Brain microvascular endothelial cell (primary cell): ENCODE measurements around the gene ANKMY1.
A peak's percentile ranks its signal among the peaks of the same experiment; 100 is the strongest.
"Not testable (repeated sequence)": the region's sequence is repeated elsewhere in the genome, so short reads cannot be mapped to it uniquely, and the experiment has no call there.

Experiments used
- DNase-seq: peaks from one replicate; pipeline ENCODE4 v3.0.0-alpha.2; 2020
- H3K27ac ChIP-seq: fragments of 250-450 bp; sonication (Bioruptor Pico); 2 replicates; pipeline ENCODE4 v1.5.1; 2020; ENCODE audit warnings: mild to moderate bottlenecking, moderate library complexity
- H3K27me3 ChIP-seq: fragments of 250-450 bp; sonication (Bioruptor Pico); replicated peaks from 2 replicates; pipeline ENCODE4 v1.5.1; 2020; ENCODE audit warnings: mild to moderate bottlenecking
- H3K36me3 ChIP-seq: fragments of 250-450 bp; sonication (Bioruptor Pico); replicated peaks from 2 replicates; pipeline ENCODE4 v1.5.1; 2020; ENCODE audit warnings: mild to moderate bottlenecking
- H3K4me3 ChIP-seq: 2 replicates; pipeline ENCODE4 v1.5.1; 2011; ENCODE audit warnings: low read depth, mild to moderate bottlenecking, control low read depth, low read length, moderate library complexity
- in situ Hi-C: cut with HindIII; loops from 2 replicates; pipeline ENCODE4 v1.10.0; 2017; ENCODE audit warnings: low sequenced_read_pairs, low pct_ligation_motif_present
- TF ChIP-seq, protein P1 (sequence below): IDR thresholded peaks from 2 replicates; pipeline ENCODE4 v1.5.1; 2011; ENCODE audit warnings: low read depth, mild to moderate bottlenecking, moderate library complexity, low read length, control low read depth, inconsistent platforms; ENCODE audit errors: missing control alignments

The ANKMY1 gene

DNA sequence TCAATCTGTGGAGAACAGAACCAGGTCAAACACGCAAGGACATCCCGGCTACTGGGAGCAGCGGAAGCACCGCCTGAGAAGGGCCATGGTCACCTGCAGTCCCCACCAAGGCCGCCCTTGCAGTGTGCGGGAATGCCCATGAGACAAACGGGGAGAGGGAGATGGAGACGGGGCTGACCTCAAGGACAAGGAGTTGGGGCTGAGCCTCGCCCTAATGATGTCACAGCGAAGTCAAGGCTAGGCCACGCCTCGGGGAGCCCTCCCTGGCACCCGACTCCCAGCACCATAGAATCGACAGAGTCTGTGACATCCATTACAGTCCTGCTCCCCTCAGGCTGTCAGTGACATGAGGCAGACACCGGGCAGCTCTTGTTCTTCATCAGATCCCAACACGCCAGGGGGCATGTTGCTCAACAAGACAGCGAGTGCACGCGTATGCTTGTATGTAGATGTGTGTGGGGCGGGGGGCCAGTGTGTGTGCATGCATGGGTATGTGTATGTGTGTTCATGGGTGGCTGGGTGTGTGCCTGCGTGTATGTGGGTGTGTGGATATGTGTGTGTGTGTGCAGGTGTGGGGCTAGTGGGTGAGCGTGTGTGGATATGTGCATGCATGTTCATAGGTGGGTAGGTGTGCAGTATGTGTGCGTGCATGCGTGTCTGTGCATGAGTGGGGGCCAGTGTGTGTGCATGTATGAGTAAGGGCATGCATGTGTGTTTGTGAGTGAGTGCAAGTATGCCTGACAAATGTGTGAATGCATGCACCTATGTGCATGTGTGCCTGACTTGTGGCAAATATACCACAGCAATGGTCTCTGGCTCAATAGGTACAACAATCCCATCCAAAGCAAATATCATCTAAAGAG lies 57.0 kb downstream of the ANKMY1 start:
- in situ Hi-C loops, result no loop called here
- Histone ChIP-seq H3K27ac (no peak overlapping the region), H3K4me3 (no peak overlapping the region), H3K27me3 (no peaks in the 10 kb centered on the region), H3K36me3 (no peaks in the 10 kb centered on the region)
- TF ChIP-seq, protein P1, sequence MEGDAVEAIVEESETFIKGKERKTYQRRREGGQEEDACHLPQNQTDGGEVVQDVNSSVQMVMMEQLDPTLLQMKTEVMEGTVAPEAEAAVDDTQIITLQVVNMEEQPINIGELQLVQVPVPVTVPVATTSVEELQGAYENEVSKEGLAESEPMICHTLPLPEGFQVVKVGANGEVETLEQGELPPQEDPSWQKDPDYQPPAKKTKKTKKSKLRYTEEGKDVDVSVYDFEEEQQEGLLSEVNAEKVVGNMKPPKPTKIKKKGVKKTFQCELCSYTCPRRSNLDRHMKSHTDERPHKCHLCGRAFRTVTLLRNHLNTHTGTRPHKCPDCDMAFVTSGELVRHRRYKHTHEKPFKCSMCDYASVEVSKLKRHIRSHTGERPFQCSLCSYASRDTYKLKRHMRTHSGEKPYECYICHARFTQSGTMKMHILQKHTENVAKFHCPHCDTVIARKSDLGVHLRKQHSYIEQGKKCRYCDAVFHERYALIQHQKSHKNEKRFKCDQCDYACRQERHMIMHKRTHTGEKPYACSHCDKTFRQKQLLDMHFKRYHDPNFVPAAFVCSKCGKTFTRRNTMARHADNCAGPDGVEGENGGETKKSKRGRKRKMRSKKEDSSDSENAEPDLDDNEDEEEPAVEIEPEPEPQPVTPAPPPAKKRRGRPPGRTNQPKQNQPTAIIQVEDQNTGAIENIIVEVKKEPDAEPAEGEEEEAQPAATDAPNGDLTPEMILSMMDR, result no peak
- DNase-seq, result no peak

DNA sequence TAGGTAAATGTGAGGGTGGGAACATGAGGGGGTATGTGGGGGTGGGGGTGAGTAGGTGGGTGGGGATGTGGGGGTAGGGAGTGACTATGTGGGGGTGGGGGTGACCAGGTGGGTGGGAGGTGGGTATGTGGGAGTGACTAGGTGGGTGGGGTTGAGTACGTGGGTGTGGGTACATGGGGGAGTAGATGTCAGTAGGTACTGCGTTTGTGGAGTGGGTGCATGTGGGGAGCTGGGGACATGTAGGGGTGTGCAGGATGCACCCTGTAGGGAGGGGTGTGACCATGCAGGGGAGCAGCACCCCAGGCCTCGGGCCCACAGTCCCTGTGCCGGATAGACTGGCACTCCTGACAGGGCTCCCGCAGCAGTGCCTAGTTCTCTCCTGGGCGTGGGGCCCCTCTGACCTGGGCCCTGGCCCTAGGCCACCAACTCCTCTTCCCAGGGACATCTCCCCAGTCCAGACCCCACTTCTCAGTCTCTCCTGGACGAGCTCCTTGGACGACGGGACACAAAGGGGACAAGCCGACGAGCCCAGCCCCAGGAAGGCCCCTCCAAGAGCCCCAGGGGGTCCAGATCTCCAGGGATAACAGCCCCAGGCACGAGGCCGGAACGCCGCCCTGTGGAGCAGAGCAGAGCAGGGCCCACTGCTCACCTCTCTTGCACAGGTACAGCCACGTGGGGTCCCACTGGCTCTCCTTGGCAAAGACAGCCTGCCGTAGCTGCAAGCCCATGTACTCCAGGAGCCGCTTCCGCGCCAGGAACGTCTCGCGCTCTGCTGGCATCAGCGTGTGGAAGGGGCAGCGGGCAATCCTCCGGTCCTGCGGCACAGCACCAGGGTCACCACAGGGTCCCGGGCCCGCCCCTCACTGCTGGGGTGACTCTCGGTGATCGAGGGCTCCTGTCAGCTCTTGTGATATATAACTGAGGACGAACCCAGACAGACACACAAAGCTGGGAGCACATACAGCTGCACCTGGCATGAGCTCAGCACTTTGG lies 58.2 kb downstream of the ANKMY1 start:
- TF ChIP-seq, protein P1, result no peak
- no peak for DNase-seq
- Histone ChIP-seq H3K36me3 (no peaks in the 10 kb centered on the region), H3K27ac (no peak overlapping the region), H3K4me3 (no peak overlapping the region), H3K27me3 (no peaks in the 10 kb centered on the region)
- in situ Hi-C loops, result no loop called here

DNA sequence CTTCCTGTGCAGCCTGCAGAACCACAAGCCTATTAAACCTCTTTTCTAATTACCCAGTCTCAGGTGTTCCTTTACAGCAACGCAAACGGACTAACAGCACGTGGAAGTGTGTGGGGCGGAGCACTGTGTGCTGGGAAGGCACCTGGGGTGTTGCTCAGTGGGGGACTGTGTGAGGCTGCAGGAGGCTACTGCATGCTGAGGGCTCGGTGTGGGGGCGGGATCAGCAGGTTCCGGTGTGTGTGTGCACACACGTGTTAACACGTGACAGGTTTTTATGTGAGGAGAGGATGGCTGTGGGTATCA lies 58.9 kb downstream of the ANKMY1 start:
- Histone ChIP-seq H3K4me3 (no peak overlapping the region), H3K27ac (no peak overlapping the region), H3K27me3 (no peaks in the 10 kb centered on the region), H3K36me3 (no peaks in the 10 kb centered on the region)
- no peak for DNase-seq
- TF ChIP-seq, protein P1, result no peak
- in situ Hi-C loops, result no loop called here

DNA sequence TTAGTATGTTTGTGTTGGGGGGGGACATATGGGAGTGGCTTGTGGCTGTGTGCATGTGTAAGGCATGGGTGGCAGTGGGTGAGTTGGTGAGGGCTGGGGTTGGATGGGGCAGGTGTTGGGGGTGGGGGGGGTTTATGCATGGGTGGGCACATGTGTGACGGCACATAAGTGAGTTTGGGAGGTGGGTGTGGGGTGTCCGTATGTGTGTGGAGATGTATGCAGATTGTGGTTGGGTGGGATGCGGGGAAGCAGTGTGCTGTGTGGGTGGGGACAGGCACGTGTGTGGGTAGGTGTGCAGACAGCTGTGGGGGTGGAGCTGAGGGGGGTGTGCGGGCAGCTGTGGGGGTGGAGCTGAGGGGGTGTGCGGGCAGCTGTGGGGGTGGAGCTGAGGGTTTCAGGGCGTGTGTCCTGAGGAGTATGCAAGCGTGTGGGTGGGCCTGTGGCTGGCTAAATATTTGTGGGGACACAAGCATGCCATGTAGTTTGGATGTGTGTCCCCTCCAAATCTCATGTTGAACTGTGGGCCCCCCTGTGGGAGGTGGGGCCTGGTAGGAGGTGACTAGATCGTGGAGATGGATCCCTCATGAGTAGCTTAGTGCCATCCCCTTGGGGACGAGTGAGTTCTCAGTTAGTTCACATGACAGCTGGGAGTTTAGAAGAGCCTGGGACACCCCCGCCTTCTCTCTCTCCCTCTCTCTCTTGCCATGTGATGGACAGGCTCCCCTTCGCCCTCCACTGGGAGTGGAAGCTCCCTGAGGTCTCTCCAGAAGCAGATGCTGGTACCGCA lies 59.4 kb downstream of the ANKMY1 start:
- no peaks in the 10 kb centered on the region for H3K36me3 ChIP-seq
- H3K4me3 ChIP-seq, result no peak overlapping the region
- TF ChIP-seq, protein P1, result no peak
- H3K27ac ChIP-seq, result no peak overlapping the region
- no peaks in the 10 kb centered on the region for H3K27me3 ChIP-seq
- no peak for DNase-seq
- in situ Hi-C loops, result no loop called here

DNA sequence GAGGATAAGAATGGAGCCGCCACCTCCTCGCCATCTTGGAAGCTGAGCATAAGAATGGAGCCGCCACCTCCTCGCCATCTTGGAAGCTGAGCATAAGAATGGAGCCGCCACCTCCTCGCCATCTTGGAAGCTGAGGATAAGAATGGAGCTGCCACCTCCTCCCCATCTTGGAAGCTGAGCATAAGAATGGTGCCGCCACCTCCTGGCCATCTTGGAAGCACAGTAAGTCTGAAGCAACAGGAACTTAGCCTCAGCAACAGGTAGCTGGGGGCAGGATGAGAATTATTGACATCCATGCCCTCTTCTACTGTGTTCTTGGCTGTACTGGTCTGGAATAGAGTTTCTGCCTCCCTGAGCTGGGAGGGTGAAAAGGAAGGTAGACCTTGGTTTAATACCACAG lies 60.7 kb downstream of the ANKMY1 start:
- DNase-seq, result peak; percentile 31
- H3K27ac ChIP-seq, H3K36me3 ChIP-seq, in situ Hi-C loops, H3K27me3 ChIP-seq, H3K4me3 ChIP-seq: not testable (repeated sequence)
- TF ChIP-seq, protein P1, result peak; percentile 72
